HepG2 (cell line): ENCODE results near the gene TTC1. TPM values are rescaled to one million over a fixed set of nuclear protein-coding genes. Genes with fewer than 3 reads are reported as not detected.
A peak's percentile ranks its signal among the peaks of the same experiment; 100 is the strongest.

Experiments used
- ATAC-seq: fragments of 200-7000 bp; cut with Tn5 transposase; 3 replicates; pipeline ENCODE4 v1.9.1; 2020; ENCODE audit warnings: mild to moderate bottlenecking, moderate library complexity
- BruUV-seq: library from RNA; stranded (reverse); fragments of 400-500 nt; replicated peaks from 2 replicates; lab custom pipeline; 2021; lab: Mats Ljungman, UMichigan
- CTCF ChIA-PET: fragments of 300-600 bp; formaldehyde crosslinking; extraction: SDS; loops from one replicate; lab custom pipeline; 2021; ENCODE audit warnings: low total read pairs, inconsistent platforms, low intra/inter-chr PET ratio; lab: Yijun Ruan, JAX
- POLR2A ChIA-PET: fragments of 350-600 bp; sonication (Branson Sonifier 250); formaldehyde crosslinking; loops from one replicate; lab custom pipeline; 2020; ENCODE audit warnings: antibody characterized with exemption, inconsistent platforms; lab: Yijun Ruan, JAX
- DNase-seq: peaks from one replicate; pipeline ENCODE4 v3.0.0-alpha.2; 2015; ENCODE audit warnings: low spot score
- FAIRE-seq: peaks from 3 replicates; lab custom pipeline; 2011; peaks lifted over from hg19 to GRCh38; lab: Jason Lieb, UNC
- H2AFZ ChIP-seq: one replicate; pipeline ENCODE4 v1.6.1; 2011; ENCODE audit warnings: low read length, inconsistent platforms
- H3K27ac ChIP-seq: fragments of 300-600 bp; 3 replicates; pipeline ENCODE4 v1.8.0; 2011; ENCODE audit warnings: mixed run types, mild to moderate bottlenecking, mixed read lengths, low read length, inconsistent platforms; ENCODE audit not compliant: insufficient read depth; ENCODE audit errors: extremely low read length
- H3K27me3 ChIP-seq, 2 experiments: fragments of 200-600 bp in 1 of 2; 2 replicates in 1 of 2; 3 replicates in 1 of 2; pipeline versions ENCODE4 v1.6.0 to v1.8.0; 2011; ENCODE audit warnings: low read length in 2 of 2, mild to moderate bottlenecking in 2 of 2, moderate library complexity in 2 of 2, inconsistent platforms in 1 of 2; ENCODE audit not compliant: insufficient read depth in 2 of 2, control insufficient read depth in 1 of 2
- H3K36me3 ChIP-seq, 2 experiments: fragments of 200-600 bp in 1 of 2; replicated peaks in 1 of 2; 2 replicates in 1 of 2; 3 replicates in 1 of 2; pipeline versions ENCODE4 v1.5.1 to v1.8.0; 2011; ENCODE audit warnings: low read length in 2 of 2, inconsistent platforms in 1 of 2; ENCODE audit not compliant: insufficient read depth in 2 of 2, control insufficient read depth in 1 of 2
- H3K4me1 ChIP-seq: 2 replicates; pipeline ENCODE4 v1.5.1; 2012; ENCODE audit warnings: low read length, inconsistent platforms; ENCODE audit not compliant: insufficient read depth
- H3K4me2 ChIP-seq: 2 replicates; pipeline ENCODE4 v1.6.0; 2011; ENCODE audit warnings: low read depth, low read length, inconsistent platforms
- H3K4me3 ChIP-seq, 3 experiments: fragments of 200-600 bp in 1 of 3; sonication (generic), shearing (Covaris generic) in 1 of 3; replicated peaks in 1 of 3; 2 replicates each; pipeline ENCODE4 v1.5.1; 2011 to 2016; ENCODE audit warnings: low read length in 3 of 3, inconsistent platforms in 2 of 3, low read depth in 2 of 3, mild to moderate bottlenecking in 2 of 3, control low read depth in 1 of 3, mixed read lengths in 1 of 3; ENCODE audit not compliant: insufficient read depth in 1 of 3
- H3K79me2 ChIP-seq: one replicate; pipeline ENCODE4 v1.6.1; 2011; ENCODE audit warnings: low read length, inconsistent platforms; ENCODE audit not compliant: insufficient read depth
- H3K9ac ChIP-seq: 2 replicates; pipeline ENCODE4 v1.6.0; 2011; ENCODE audit warnings: mild to moderate bottlenecking, low read depth, low read length, inconsistent platforms; ENCODE audit not compliant: insufficient read depth
- H3K9me3 ChIP-seq: 2 replicates; pipeline ENCODE4 v1.5.1; 2012; ENCODE audit warnings: mild to moderate bottlenecking, low read length
- H4K20me1 ChIP-seq: 2 replicates; pipeline ENCODE4 v1.6.0; 2011; ENCODE audit warnings: inconsistent platforms, mild to moderate bottlenecking, low read length, moderate library complexity; ENCODE audit not compliant: insufficient read depth
- DNMT3B ChIP-seq: conservative IDR thresholded peaks from 2 replicates; pipeline ENCODE4 v1.6.1; 2016; ENCODE audit warnings: missing biosample characterization, control low read depth
- MXD4 ChIP-seq: IDR thresholded peaks from 2 replicates; pipeline ENCODE4 v1.6.1; 2016; ENCODE audit warnings: mild to moderate bottlenecking, missing biosample characterization, missing genetic modification reagents
- NPAS2 ChIP-seq: sonication (generic); formaldehyde crosslinking; IDR thresholded peaks from 2 replicates; pipeline ENCODE4 v1.8.0; 2022; ENCODE audit warnings: mild to moderate bottlenecking, missing genetic modification reagents, borderline replicate concordance
- ZNF224 ChIP-seq: sonication (generic); formaldehyde crosslinking; IDR thresholded peaks from 2 replicates; pipeline ENCODE4 v1.5.0; 2020; ENCODE audit warnings: mild to moderate bottlenecking, missing genetic modification reagents
- WGBS: methylation state at CpG from one replicate; pipeline ENCODE4 v1.1.6; 2017; ENCODE audit warnings: low lambda C conversion rate; 5-methylcytosine and 5-hydroxymethylcytosine counted together
- in situ Hi-C: cut with HindIII; loops from 2 replicates; pipeline ENCODE4 v1.10.0; 2017; ENCODE audit warnings: low pct_unique_long_range_greater_than_20kb; ENCODE audit not compliant: extremely low pct_ligation_motif_present
- intact Hi-C: fragments of 100-400 bp; cut with micrococcal nuclease; formaldehyde crosslinking; loops from one replicate; pipeline ENCODE4 v1.10.0; 2022; ENCODE audit not compliant: unreplicated experiment
- polyA plus RNA-seq, 8 experiments: library from polyadenylated mRNA; depleted of rRNA in 3 of 8; stranded (reverse) in 7 of 8; unstranded in 1 of 8; fragments of >200 nt; fragmentation: Illumina TruSeq in 4 of 8; extraction: Trizol in 4 of 8; gene quantifications; 2 replicates each; pipeline versions ENCODE4 v1.2.1 to v1.2.3, GENCODE V29; 2011 to 2016; ENCODE audit warnings: low read depth in 4 of 8, missing spikeins in 1 of 8, mixed read lengths in 1 of 8; ENCODE audit not compliant: insufficient read depth in 1 of 8
- total RNA-seq, 5 experiments: library from RNA; depleted of rRNA; stranded (reverse); fragments of >200 nt; fragmentation: Illumina TruSeq; extraction: Trizol; gene quantifications; 2 replicates each; pipeline ENCODE4 v1.2.3, GENCODE V29; 2016; ENCODE audit warnings: low read depth in 1 of 5
- TF ChIP-seq, protein P1 (sequence below): sonication (generic); formaldehyde crosslinking; IDR thresholded peaks from 2 replicates; pipeline ENCODE4 v1.4.0; 2020; ENCODE audit warnings: mild to moderate bottlenecking, missing genetic modification reagents

The TTC1 gene
- total and polyA plus RNA-seq, 2 of the 13 experiments (the other 11 are each of a cell fraction or from before 2014, with no cell fraction given) = 16.1 to 72.1 TPM

DNA sequence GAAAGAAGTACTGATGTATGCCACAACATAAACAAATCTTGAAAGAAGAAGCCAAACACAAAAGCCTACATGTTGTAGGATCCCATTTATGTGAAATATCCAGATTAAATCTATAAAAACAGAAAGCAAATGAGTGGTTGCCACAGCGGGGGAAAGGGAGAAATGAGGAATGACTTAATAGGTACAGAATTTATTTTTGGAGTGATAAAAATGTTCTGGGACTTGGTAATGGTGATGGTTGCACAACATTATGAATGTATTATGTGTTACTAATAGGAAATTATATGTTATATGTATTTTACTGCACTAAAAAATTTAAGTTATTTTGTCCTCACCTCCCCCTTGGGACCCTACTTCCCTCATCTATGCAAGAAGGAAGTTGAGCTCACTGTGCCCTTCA, 16.4 kb upstream of the TTC1 start (continued):
- TF ChIP-seq, protein P1, sequence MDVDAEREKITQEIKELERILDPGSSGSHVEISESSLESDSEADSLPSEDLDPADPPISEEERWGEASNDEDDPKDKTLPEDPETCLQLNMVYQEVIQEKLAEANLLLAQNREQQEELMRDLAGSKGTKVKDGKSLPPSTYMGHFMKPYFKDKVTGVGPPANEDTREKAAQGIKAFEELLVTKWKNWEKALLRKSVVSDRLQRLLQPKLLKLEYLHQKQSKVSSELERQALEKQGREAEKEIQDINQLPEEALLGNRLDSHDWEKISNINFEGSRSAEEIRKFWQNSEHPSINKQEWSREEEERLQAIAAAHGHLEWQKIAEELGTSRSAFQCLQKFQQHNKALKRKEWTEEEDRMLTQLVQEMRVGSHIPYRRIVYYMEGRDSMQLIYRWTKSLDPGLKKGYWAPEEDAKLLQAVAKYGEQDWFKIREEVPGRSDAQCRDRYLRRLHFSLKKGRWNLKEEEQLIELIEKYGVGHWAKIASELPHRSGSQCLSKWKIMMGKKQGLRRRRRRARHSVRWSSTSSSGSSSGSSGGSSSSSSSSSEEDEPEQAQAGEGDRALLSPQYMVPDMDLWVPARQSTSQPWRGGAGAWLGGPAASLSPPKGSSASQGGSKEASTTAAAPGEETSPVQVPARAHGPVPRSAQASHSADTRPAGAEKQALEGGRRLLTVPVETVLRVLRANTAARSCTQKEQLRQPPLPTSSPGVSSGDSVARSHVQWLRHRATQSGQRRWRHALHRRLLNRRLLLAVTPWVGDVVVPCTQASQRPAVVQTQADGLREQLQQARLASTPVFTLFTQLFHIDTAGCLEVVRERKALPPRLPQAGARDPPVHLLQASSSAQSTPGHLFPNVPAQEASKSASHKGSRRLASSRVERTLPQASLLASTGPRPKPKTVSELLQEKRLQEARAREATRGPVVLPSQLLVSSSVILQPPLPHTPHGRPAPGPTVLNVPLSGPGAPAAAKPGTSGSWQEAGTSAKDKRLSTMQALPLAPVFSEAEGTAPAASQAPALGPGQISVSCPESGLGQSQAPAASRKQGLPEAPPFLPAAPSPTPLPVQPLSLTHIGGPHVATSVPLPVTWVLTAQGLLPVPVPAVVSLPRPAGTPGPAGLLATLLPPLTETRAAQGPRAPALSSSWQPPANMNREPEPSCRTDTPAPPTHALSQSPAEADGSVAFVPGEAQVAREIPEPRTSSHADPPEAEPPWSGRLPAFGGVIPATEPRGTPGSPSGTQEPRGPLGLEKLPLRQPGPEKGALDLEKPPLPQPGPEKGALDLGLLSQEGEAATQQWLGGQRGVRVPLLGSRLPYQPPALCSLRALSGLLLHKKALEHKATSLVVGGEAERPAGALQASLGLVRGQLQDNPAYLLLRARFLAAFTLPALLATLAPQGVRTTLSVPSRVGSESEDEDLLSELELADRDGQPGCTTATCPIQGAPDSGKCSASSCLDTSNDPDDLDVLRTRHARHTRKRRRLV (CRISPR knock-in tag) = no peak

DNA sequence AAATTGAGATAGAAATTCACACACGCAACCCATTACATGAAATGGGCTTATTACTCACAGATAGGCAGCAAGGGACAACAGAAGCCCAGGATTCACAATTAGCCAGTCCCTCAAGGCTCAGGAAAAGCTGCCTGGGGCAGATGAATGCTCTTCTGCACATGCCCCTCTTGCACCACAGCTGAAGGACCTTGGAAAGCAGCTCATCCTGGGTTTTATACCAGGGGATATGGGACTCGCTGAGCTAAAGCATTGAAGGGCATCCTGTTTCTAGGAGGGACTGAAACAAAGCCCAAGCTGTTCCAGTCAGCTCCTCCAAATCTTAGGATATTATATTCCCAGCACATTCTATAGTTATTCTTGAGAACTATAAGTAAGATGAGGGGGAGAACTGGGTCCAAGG, 15.7 kb upstream of the TTC1 start:
- H3K27ac ChIP-seq = no peak overlapping the region
- no peaks in the 10 kb centered on the region for H3K9me3 ChIP-seq
- POLR2A ChIA-PET = no interaction called here
- no peak overlapping the region for H3K4me3 ChIP-seq
- BruUV-seq = no TSS peak
- no peak for FAIRE-seq
- TF ChIP-seq DNMT3B (CRISPR knock-in tag) (no peak), NPAS2 (CRISPR knock-in tag) (no peak), ZNF224 (CRISPR knock-in tag) (peak; percentile 88), MXD4 (CRISPR knock-in tag) (no peak)
- TF ChIP-seq, all 625 proteins: peak for 1
- H3K4me1 ChIP-seq = no peaks in the 10 kb centered on the region
- H3K79me2 ChIP-seq = no peaks in the 10 kb centered on the region
- no peak overlapping the region for H2AFZ ChIP-seq
- H3K27me3 ChIP-seq = peaks cover 0 to 26% of the 10 kb centered on the region in 2 experiments; a peak in 2 of 5 replicates
- in situ Hi-C loops (no loop called here), intact Hi-C loops (no loop called here)
- no peak overlapping the region for H3K9ac ChIP-seq
- no peak for ATAC-seq
- H3K4me2 ChIP-seq = no peak overlapping the region
- no peaks in the 10 kb centered on the region for H4K20me1 ChIP-seq
- no peaks in the 10 kb centered on the region for H3K36me3 ChIP-seq
- CTCF ChIA-PET = no interaction called here
- no peak for DNase-seq
- WGBS = 0% methylated on average over 2 of the region's 2 CpGs
